Measurements from ENCODE around the gene CDH11.

Gene CDH11

GRCh38 chr16:65069766-65070165 is 52.1 kb downstream of the CDH11 start:
- no peak for DNase-seq (ENCODE audit: low read depth)

- no peak for DNase-seq (ENCODE audit: low read depth)
Measured at GRCh38 chr16:65069065-65069464, 52.8 kb downstream of the CDH11 start.

- no peak for DNase-seq (ENCODE audit: low read depth)
Measured at GRCh38 chr16:65068151-65068740, 53.6 kb downstream of the CDH11 start.

- DNase-seq (ENCODE audit: low read depth) = no peak
Measured at GRCh38 chr16:65066651-65067050, 55.2 kb downstream of the CDH11 start.

DNA sequence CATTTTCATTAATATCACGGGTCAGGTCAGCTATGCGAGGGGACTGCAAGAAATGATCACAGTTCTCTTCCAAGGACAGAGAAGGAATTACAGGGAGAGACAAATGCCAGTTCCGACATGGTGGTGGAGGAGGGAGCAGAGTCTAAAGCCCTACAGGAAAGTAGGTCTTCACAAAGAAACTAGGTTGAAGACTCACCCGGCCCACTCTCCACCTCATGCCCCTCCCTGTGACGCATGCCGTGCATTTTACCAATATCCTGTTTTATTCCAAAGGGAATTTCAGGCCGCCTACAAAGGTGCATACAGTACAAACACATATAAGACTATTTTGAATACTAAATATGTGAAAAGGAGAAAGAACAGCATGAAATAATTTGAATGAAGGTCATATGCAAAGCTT is 56.8 kb downstream of the CDH11 start:
- no peak for DNase-seq (ENCODE audit: low read depth)

- DNase-seq (ENCODE audit: low read depth) = no peak
Measured at GRCh38 chr16:65064131-65064530, 57.7 kb downstream of the CDH11 start.

GRCh38 chr16:65062736-65063583 is 58.9 kb downstream of the CDH11 start:
- DNase-seq (ENCODE audit: low read depth) = no peak

DNA sequence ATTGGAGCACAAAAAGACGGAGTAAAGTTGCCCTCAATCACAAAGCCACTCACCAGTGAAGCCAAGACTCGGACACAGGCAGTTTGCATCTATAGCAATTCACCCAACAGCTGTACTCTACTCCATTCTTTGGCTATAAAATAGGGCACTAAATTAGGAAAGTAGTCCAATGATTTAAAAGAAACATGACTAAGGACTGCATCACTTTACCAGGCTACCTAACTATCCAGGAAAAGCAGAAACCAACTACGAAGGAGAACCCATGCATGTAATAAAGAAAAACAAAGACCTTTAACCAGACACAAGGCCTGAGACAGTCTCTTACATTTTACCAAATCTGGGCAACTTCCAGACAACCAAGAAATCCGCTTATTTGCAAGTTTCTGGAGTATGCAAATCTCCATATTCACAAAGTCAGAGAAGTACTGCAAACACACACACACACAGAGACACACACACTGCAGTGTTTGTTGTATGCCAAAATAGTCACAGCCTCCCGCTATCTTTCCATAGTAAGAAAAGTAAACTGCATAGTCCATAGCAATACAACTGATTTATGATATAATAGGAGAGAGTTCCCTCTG is 59.8 kb downstream of the CDH11 start:
- no peak for DNase-seq (ENCODE audit: low read depth)

DNA sequence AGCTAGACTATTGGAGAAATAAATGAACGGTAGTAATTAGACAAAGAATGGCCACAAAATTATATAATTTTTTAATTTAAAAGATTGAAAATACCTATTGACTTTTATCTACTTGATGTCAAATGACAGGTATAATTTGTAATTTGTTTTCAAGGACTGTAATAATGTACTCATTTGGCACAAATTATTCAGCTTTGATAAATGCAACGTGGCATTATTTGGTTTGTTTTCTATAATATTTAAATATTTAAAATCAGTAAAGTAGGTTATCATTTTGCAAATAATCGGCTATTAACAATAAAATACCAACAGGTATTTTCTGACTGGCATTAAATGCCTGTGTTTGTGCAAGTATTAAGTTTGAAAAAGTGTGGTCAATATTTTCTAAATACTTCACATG is 60.6 kb downstream of the CDH11 start:
- no peak for DNase-seq (ENCODE audit: low read depth)

DNA sequence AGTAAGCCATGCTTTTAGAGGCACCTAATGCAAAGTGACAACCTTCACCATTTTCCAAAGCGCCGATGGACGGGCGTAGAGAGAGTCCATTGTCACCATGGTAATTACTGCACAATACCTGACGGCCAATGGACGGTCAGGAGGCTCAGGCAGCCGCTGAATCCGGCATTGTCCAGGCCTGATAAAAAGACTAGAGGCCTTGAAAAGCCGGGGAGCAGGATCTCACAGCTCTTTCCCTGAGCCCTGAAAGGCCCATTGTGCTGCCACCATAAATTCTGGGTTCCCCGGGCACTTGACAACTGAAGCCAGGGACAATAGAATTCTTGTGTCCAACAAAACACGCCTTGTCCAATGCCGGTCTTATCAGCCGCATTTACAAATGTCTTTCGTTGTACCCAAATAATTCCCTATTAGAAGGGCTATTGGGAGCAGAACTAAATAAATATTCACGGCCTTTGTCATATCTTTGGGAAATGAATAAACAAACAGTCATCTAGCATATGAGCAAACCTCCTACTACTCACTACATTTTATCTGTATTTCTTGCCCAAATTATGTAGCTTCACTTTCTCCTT is 62.4 kb downstream of the CDH11 start:
- no peak for DNase-seq (ENCODE audit: low read depth)

DNA sequence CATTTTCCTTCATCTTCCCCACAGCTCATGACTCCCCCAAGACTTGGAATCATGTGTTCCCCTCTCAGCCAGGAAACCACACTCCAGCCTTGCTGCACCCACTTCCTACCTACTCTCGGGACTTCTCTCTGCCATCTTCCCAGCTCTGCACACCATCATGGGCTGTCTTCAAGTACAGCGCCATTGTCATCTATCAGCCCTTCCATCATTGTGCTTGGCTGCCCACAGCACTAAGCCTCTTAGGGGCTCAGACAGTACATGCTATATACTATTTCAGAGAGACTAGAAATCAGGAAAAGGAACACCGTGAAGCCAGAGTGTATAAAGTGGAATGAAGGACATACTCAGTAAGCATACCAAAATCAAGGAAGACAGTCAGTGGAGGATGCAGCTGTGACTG is 64.7 kb downstream of the CDH11 start:
- no peak for DNase-seq (ENCODE audit: low read depth)

DNA sequence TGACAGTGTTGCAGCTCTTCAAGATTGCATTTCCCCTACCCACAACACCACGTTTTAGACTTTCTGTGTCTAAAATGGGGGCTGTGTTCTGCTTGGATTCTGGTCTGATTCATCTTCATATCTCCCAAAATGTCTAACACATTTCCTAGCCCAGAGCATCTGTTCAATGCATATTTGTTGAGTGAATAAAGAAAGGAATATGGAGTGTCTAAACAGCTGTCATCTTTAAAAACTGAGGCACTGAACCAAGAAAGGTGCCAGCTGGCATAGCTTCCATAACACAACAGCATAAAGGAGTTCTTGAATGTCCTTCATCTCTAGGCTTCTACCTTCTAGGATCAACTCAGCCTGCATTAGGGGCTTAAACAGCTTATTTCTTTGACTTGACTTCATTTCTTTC is 67.4 kb downstream of the CDH11 start:
- DNase-seq (ENCODE audit: low read depth) = no peak

DNA sequence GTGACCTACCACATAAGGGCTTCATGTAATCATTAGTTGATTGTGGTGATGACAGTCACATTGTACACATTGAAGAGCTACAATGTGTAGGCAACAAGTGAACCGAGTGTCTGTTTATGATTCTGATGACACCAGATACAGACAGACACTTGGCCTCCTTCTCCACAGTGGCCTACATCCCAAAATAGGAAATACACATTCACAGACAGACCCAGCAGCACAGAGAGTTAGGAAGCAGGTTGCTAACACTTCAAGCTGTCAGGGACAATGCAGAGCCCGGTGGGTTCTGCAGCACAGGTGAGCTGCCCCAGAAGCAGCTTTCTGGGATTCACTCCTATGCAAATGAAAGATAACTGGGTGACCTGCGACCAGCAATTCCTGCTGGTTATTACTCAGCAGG is 72.2 kb downstream of the CDH11 start:
- DNase-seq (ENCODE audit: low read depth) = no peak

- DNase-seq (ENCODE audit: low read depth) = no peak
Measured at GRCh38 chr16:65045961-65046360, 75.9 kb downstream of the CDH11 start.

GRCh38 chr16:65044873-65045272 is 77.0 kb downstream of the CDH11 start:
- no peak for DNase-seq (ENCODE audit: low read depth)

- no peak for DNase-seq (ENCODE audit: low read depth)
Measured at GRCh38 chr16:65044026-65044425, 77.8 kb downstream of the CDH11 start.

DNA sequence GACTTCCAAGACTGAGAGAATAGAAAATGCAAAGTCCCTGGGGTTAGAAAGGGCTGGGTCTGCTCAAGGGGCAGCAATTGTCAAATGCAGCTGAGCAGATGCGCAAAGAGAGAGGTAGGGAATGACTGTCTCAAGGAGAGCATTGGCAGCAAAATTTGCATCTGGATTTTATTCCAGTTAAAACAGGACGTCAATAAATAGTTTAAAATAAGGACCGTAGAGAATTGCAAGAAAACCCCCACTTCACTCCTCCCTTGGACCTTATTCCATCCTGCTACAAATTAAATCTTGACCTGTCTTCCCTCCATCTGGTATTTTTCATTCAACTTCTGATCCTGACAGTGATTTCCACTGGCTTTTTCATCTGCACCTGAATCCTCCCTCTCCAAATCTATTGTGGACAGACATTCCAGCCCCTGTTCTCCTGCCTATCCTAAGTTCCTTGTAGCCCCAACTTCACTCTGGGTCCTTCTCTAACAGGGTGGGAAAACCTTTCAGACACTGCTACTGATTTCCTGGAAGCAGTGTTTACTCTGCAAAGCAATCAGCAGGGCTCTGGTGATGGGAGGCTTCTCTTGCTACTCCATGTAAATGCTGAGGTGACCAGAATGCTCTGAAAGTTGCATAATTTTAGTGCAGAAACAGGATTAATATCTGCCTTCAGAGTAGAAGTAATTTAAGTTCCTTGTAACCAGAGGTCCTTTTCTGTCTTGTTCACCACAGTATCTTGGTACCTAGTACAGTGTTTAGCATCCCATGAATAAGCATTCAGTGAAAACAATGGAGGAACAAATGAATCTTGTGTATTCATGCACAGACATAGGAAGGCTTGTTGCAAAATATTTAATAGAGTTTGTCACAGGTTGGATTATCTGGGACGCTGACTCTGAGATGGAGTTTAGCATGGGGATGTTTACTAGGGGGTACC is 79.2 kb downstream of the CDH11 start:
- DNase-seq (ENCODE audit: low read depth) = no peak

GRCh38 chr16:65041667-65042066 is 80.2 kb downstream of the CDH11 start:
- DNase-seq (ENCODE audit: low read depth) = no peak

DNA sequence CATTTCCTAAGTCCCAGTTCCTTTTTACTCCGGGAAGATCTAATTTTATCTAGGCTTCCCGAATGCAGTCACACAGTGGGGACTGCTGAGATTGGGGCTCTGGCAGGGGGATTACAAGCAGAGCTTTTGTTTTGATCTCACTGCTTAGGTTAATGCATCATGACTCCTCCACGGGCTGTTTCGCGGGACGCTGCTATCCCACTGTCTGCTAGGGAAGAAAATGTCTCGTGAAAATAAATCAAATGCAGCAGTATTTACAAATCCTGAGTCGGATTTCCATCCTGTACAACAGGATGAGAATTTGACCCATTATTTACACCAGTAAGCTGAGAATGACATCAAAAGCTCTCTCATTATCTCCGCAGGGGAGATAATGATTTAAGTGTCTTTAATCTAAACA is 83.8 kb downstream of the CDH11 start:
- DNase-seq (ENCODE audit: low read depth) = no peak

GRCh38 chr16:65037556-65037955 is 84.3 kb downstream of the CDH11 start:
- DNase-seq (ENCODE audit: low read depth) = no peak

GRCh38 chr16:65034915-65035314 is 86.9 kb downstream of the CDH11 start:
- DNase-seq (ENCODE audit: low read depth) = no peak

- no peak for DNase-seq (ENCODE audit: low read depth)
Measured at GRCh38 chr16:65032387-65032786, 89.5 kb downstream of the CDH11 start.

Data from stimulated activated CD8-positive, alpha-beta memory T cell treated with anti-CD3 and anti-CD28 coated beads, Interleukin-12 subunit alpha, Interleukin-12 subunit beta, amount 100 ng/mL, for 1 hour (primary cell).